ENCODE measurements around the gene SLC41A1. TPM values are rescaled to one million over a fixed set of nuclear protein-coding genes. Genes with fewer than 3 reads are reported as not detected.

Gene SLC41A1
- total RNA-seq, 1 experiment from 2014 or later: 49.7 TPM

DNA sequence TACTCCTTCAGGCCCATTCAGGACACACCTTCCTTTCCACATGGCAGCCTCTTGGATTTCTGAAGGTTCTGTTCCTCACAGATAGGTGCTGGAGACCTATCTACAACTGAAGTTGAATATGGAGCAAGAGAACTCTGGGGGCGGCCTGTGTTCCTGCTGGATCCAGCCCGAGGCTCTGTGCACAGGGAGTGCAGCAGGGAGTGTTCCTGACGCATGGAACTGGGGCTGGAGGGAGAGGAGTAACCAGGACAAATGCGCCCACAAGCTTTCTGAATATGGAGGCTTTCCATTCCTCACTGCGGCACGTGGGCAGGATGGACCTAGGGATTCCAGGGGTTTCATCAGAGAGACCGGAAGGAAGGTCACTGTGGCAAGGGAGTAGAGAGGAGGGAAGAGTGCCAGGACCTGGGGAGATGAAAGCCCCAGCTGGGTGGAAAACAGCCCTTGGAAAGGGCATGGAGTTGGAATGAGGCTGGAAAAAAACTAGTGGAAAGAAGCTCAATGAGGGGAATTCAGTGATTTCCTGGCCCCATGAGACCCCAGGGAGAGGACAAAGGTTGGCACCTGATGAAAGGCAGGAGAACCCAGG is 24.5 kb upstream of the SLC41A1 start:
- Mint-ChIP-seq H3K36me3 (ENCODE audit: insufficient read depth, unreplicated experiment) (no peaks in the 10 kb centered on the region), H3K4me1 (ENCODE audit: insufficient read depth, unreplicated experiment) (no peaks in the 10 kb centered on the region), H3K27ac (ENCODE audit: low read depth, unreplicated experiment) (no peak overlapping the region), H3K27me3 (ENCODE audit: insufficient read depth, unreplicated experiment) (peaks cover 15% of the 10 kb centered on the region), H3K9me3 (ENCODE audit: unreplicated experiment) (no peaks in the 10 kb centered on the region), H3K4me3 (ENCODE audit: unreplicated experiment) (no peak overlapping the region)
- POLR2A ChIA-PET: interaction anchor here (1.0 to 1.6 kb wide), 3 partner anchors 12 to 27 kb away, joined by 3 to 8 read pairs (median 3); no protein-coding TSS in a partner anchor
- TF ChIP-seq CTCF (IDR thresholded peaks at IDR 0.05; ENCODE audit: unreplicated experiment): no peak
- intact Hi-C loops (cut with micrococcal nuclease): no loop called here
- BruUV-seq (replicated peaks): no TSS peak
- CTCF ChIA-PET: interaction anchor here (0.7 kb wide), 1 partner anchor 42 kb away, joined by 3 read pairs; no protein-coding TSS in a partner anchor
- no peak for DNase-seq (ENCODE audit: unreplicated experiment)

GRCh38 chr1:205834751-205835150 is 21.8 kb upstream of the SLC41A1 start:
- H3K4me3 Mint-ChIP-seq (ENCODE audit: unreplicated experiment): no peak overlapping the region
- H3K4me1 Mint-ChIP-seq (ENCODE audit: insufficient read depth, unreplicated experiment): no peaks in the 10 kb centered on the region
- no peaks in the 10 kb centered on the region for H3K36me3 Mint-ChIP-seq (ENCODE audit: insufficient read depth, unreplicated experiment)
- no peak overlapping the region for H3K27ac Mint-ChIP-seq (ENCODE audit: low read depth, unreplicated experiment)
- CTCF ChIA-PET: no interaction called here
- no peak for TF ChIP-seq CTCF (IDR thresholded peaks at IDR 0.05; ENCODE audit: unreplicated experiment)
- POLR2A ChIA-PET: interaction anchor here (1.1 kb wide), 1 partner anchor 22 kb away, joined by 3 read pairs; the partner anchor contains the start of gene SLC41A1
- no peaks in the 10 kb centered on the region for H3K9me3 Mint-ChIP-seq (ENCODE audit: unreplicated experiment)
- H3K27me3 Mint-ChIP-seq (ENCODE audit: insufficient read depth, unreplicated experiment): no peaks in the 10 kb centered on the region
- intact Hi-C loops (cut with micrococcal nuclease): no loop called here
- no peak for DNase-seq (ENCODE audit: unreplicated experiment)
- no TSS peak for BruUV-seq (replicated peaks)

DNA sequence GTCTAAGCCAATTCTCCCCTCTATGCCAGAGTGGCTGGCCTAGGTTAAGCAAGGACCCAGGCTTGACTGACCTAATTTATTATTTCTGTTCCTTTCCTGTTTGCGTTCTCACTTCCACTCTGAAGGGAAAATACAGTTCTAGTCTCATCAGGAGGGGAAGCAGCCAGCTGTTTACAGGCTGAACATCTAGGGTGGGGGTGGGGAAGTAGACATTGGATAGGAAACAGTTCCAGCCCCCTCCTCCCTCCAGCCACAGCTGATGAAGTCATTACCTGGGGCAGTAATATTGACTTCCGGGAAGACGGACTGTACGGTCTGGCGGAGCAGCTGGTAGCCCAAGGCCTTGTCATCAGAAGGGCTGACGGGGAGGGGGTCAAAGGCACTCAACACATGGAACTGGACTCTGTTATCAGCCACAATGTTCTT is 19.3 kb upstream of the SLC41A1 start:
- no TSS peak for BruUV-seq (replicated peaks)

More for the DNA sequence above, 19.3 kb upstream of the SLC41A1 start:
- no peak overlapping the region for H3K4me3 Mint-ChIP-seq (ENCODE audit: unreplicated experiment)
- ChIA-PET POLR2A (interaction anchor here (0.7 to 1.1 kb wide), 2 partner anchors 11 to 1920 kb away, joined by 3 read pairs; no protein-coding TSS in a partner anchor), CTCF (interaction anchor here (0.6 to 1.2 kb wide), 2 partner anchors 11 to 151 kb away, joined by 3 to 4 read pairs; no protein-coding TSS in a partner anchor)
- no peak for DNase-seq (ENCODE audit: unreplicated experiment)
- H3K27me3 Mint-ChIP-seq (ENCODE audit: insufficient read depth, unreplicated experiment): peaks cover 13% of the 10 kb centered on the region
- no peaks in the 10 kb centered on the region for H3K36me3 Mint-ChIP-seq (ENCODE audit: insufficient read depth, unreplicated experiment)
- no peak for TF ChIP-seq CTCF (IDR thresholded peaks at IDR 0.05; ENCODE audit: unreplicated experiment)
- no peaks in the 10 kb centered on the region for H3K9me3 Mint-ChIP-seq (ENCODE audit: unreplicated experiment)
- H3K4me1 Mint-ChIP-seq (ENCODE audit: insufficient read depth, unreplicated experiment): no peaks in the 10 kb centered on the region
- no peak overlapping the region for H3K27ac Mint-ChIP-seq (ENCODE audit: low read depth, unreplicated experiment)
- intact Hi-C loops (cut with micrococcal nuclease): no loop called here
